Dermis blood vessel endothelial cell (primary cell): ENCODE results near the gene AGBL4. TPM values are rescaled to one million over a fixed set of nuclear protein-coding genes. Genes with fewer than 3 reads are reported as not detected.

Experiments used
- DNase-seq: peaks from one replicate; pipeline ENCODE4 v3.0.0; 2010
- total RNA-seq: library from RNA; depleted of rRNA; stranded (reverse); fragments of >200 nt; gene quantifications from 2 replicates; pipeline ENCODE4 v1.2.3, GENCODE V29; 2014

The AGBL4 gene
- total RNA-seq, 1 donor from 2014 or later, result not detected

- no peak for DNase-seq
These were observed 1215.3 kb downstream of the AGBL4 start for GRCh38 chr1:48808496-48808895.

- DNase-seq, result no peak
These were observed 1216.0 kb downstream of the AGBL4 start for GRCh38 chr1:48807554-48808260.

- DNase-seq, result no peak
These were observed 1220.3 kb downstream of the AGBL4 start for GRCh38 chr1:48803474-48803873.

GRCh38 chr1:48794816-48795215 lies 1228.9 kb downstream of the AGBL4 start:
- DNase-seq, result no peak

- DNase-seq, result no peak
These were observed 1229.9 kb downstream of the AGBL4 start for GRCh38 chr1:48793863-48794262.

- DNase-seq, result no peak
These were observed 1230.8 kb downstream of the AGBL4 start for GRCh38 chr1:48792961-48793360.

- no peak for DNase-seq
These were observed 1233.4 kb downstream of the AGBL4 start for GRCh38 chr1:48790397-48790796.

GRCh38 chr1:48789903-48790302 lies 1233.9 kb downstream of the AGBL4 start:
- DNase-seq, result no peak

GRCh38 chr1:48785869-48786268 lies 1237.9 kb downstream of the AGBL4 start:
- no peak for DNase-seq

- no peak for DNase-seq
These were observed 1239.5 kb downstream of the AGBL4 start for GRCh38 chr1:48784301-48784700.

GRCh38 chr1:48777219-48777895 lies 1246.4 kb downstream of the AGBL4 start:
- DNase-seq, result no peak

GRCh38 chr1:48776393-48777218 lies 1247.1 kb downstream of the AGBL4 start, which contains the start of gene BEND5:
BEND5 (minus strand) TSS chr1:48776891; CDS start chr1:48776831, 60 bp downstream.
- DNase-seq, result no peak

- DNase-seq, result no peak
These were observed 1247.8 kb downstream of the AGBL4 start for GRCh38 chr1:48775831-48776392.

- DNase-seq, result no peak
These were observed 1250.6 kb downstream of the AGBL4 start for GRCh38 chr1:48773133-48773532.

- no peak for DNase-seq
These were observed 1251.5 kb downstream of the AGBL4 start for GRCh38 chr1:48772211-48772610.

- no peak for DNase-seq
These were observed 1252.2 kb downstream of the AGBL4 start for GRCh38 chr1:48771561-48771960.

GRCh38 chr1:48767975-48768510 lies 1255.7 kb downstream of the AGBL4 start:
- DNase-seq, result no peak

- no peak for DNase-seq
These were observed 1258.4 kb downstream of the AGBL4 start for GRCh38 chr1:48765335-48765734.

GRCh38 chr1:48761986-48762385 lies 1261.8 kb downstream of the AGBL4 start:
- no peak for DNase-seq

- no peak for DNase-seq
These were observed 1262.3 kb downstream of the AGBL4 start for GRCh38 chr1:48761411-48761810.

GRCh38 chr1:48760857-48761256 lies 1262.9 kb downstream of the AGBL4 start:
- no peak for DNase-seq

- DNase-seq, result no peak
These were observed 1264.8 kb downstream of the AGBL4 start for GRCh38 chr1:48758976-48759375.

GRCh38 chr1:48757363-48757762 lies 1266.4 kb downstream of the AGBL4 start:
- DNase-seq, result no peak
